ENCODE measurements around the gene GABBR2. TPM values are rescaled to one million over a fixed set of nuclear protein-coding genes. Genes with fewer than 3 reads are reported as not detected.

The GABBR2 gene
- total RNA-seq, 1 donor from 2014 or later: not detected

DNA sequence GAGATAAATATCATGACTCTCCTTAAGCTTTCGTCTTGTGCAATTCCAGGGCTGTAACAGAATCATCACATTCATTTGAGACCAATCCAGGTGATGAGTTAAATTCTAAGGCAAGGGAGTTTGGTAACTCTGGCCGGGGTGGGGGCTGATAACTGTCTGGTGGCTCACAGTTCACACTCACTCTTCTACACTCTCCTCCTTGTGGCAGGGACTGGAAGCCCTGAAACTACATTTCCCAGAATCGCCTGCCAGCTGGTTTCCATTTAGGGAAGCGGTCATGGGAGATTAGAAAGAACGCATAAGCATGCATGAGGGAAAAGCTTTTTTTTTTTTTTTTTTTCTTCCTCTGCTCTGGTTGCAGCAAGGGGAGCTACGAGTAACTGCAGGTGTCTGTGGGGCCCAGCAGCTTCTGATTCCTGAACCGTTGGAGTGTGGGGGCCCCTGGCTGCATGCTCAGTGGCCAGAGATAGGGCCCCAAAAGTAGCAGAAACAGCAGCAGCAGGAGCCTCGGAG lies 298.5 kb downstream of the GABBR2 start:
- no peaks in the 10 kb centered on the region for H3K36me3 ChIP-seq (ENCODE audit: control insufficient read depth, insufficient read depth, low read length)
- peak; percentile 47 for DNase-seq (ENCODE audit: low read depth)
- no peak overlapping the region for H3K4me3 ChIP-seq (ENCODE audit: low read depth, low read length)
- FAIRE-seq: no peak
- TF ChIP-seq CTCF (IDR thresholded peaks at IDR 0.05; ENCODE audit: insufficient read depth, low read length, severe bottlenecking): peak; percentile 22
- peaks cover 2% of the 10 kb centered on the region for H3K27me3 ChIP-seq (ENCODE audit: control insufficient read depth, insufficient read depth, low read length)

DNA sequence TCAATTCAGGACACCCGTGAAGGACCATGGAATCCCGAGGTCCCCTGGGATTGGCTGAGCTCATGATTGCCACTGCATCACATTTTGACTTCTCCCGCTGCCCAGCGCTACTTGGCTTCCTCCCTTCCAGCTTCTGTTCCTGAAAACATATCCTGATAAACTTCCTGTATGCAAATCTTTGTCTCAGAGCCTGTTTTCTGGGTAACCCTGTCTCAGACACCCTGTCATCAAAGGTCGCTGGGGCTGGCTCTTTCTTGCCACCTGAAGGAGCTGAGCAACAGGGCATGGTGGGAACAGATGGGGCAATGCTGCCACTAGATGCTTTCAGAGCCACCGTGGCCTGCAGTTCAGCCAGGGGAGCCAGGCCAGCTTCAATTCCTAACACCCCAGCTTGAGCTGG lies 299.0 kb downstream of the GABBR2 start:
- no peak for TF ChIP-seq CTCF (IDR thresholded peaks at IDR 0.05; ENCODE audit: insufficient read depth, low read length, severe bottlenecking)
- peaks cover 2% of the 10 kb centered on the region for H3K27me3 ChIP-seq (ENCODE audit: control insufficient read depth, insufficient read depth, low read length)
- DNase-seq (ENCODE audit: low read depth) (no peak), FAIRE-seq (no peak)
- no peak overlapping the region for H3K4me3 ChIP-seq (ENCODE audit: low read depth, low read length)
- H3K36me3 ChIP-seq (ENCODE audit: control insufficient read depth, insufficient read depth, low read length): no peaks in the 10 kb centered on the region

DNA sequence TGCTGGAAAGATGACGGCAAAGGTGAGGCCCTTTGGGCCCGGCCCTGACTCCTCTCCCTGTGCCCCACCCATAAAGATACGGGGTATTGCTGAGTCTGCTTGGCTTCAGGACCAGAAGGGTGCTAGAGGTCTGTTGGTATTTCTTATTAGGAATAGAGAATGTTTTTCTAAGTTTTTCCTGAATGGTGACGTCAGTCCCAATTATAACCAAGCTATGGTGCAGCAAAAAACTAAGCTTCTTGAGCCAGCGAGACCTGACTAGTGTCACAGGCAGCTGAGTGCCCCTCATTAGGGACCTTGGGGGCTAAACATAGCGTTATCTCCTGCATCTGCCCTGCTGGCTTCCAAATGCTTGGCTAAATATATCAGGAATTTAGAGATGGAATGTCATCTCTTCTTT lies 302.3 kb downstream of the GABBR2 start:
- TF ChIP-seq CTCF (IDR thresholded peaks at IDR 0.05; ENCODE audit: insufficient read depth, low read length, severe bottlenecking): no peak
- DNase-seq (ENCODE audit: low read depth) (no peak), FAIRE-seq (no peak)
- peaks cover 2% of the 10 kb centered on the region for H3K27me3 ChIP-seq (ENCODE audit: control insufficient read depth, insufficient read depth, low read length)
- H3K36me3 ChIP-seq (ENCODE audit: control insufficient read depth, insufficient read depth, low read length): no peaks in the 10 kb centered on the region
- no peak overlapping the region for H3K4me3 ChIP-seq (ENCODE audit: low read depth, low read length)

DNA sequence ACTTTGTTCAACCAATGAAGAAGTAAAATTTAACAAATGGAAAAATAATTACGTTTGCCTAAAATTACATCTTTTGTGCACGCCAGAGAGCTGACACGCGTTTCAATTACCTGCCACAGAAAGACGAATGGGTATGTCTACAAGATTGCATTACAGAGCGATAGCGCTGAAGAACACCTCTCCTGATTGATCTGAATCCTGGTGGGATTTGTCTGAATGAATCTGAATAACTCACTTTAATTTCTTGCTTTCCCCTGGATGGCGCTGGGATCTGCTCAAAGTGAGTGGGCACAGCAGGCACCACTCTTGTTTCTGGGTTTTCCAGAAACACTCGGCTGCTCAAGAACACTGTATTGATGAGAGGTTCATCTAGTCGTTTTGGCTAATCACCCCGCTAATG lies 304.5 kb downstream of the GABBR2 start:
- Histone ChIP-seq H3K36me3 (ENCODE audit: control insufficient read depth, insufficient read depth, low read length) (no peaks in the 10 kb centered on the region), H3K27me3 (ENCODE audit: control insufficient read depth, insufficient read depth, low read length) (peaks cover 2% of the 10 kb centered on the region), H3K4me3 (ENCODE audit: low read depth, low read length) (no peak overlapping the region)
- FAIRE-seq (no peak), DNase-seq (ENCODE audit: low read depth) (no peak)
- TF ChIP-seq CTCF (IDR thresholded peaks at IDR 0.05; ENCODE audit: insufficient read depth, low read length, severe bottlenecking): no peak

- Histone ChIP-seq H3K4me3 (ENCODE audit: low read depth, low read length) (no peak overlapping the region), H3K36me3 (ENCODE audit: control insufficient read depth, insufficient read depth, low read length) (no peaks in the 10 kb centered on the region), H3K27me3 (ENCODE audit: control insufficient read depth, insufficient read depth, low read length) (peaks cover 2% of the 10 kb centered on the region)
- no peak for TF ChIP-seq CTCF (IDR thresholded peaks at IDR 0.05; ENCODE audit: insufficient read depth, low read length, severe bottlenecking)
- FAIRE-seq (no peak), DNase-seq (ENCODE audit: low read depth) (no peak)
Observed at GRCh38 chr9:98403715-98404114, 305.0 kb downstream of the GABBR2 start.

Data from bronchial epithelial cell (primary cell).